ENCODE results near the gene PIM1.

Gene PIM1

GRCh38 chr6:37131960-37132253 is 38.0 kb upstream of the PIM1 start:
- Mint-ChIP-seq H3K4me3 (no peak overlapping the region), H3K36me3 (ENCODE audit: low read depth) (no peaks in the 10 kb centered on the region), H3K27me3 (ENCODE audit: low read depth) (no peaks in the 10 kb centered on the region), H3K27ac (no peak overlapping the region), H3K9me3 (no peaks in the 10 kb centered on the region), H3K4me1 (ENCODE audit: low read depth) (peaks cover 11% of the 10 kb centered on the region)
- DNase-seq (ENCODE audit: low spot score), result no peak

DNA sequence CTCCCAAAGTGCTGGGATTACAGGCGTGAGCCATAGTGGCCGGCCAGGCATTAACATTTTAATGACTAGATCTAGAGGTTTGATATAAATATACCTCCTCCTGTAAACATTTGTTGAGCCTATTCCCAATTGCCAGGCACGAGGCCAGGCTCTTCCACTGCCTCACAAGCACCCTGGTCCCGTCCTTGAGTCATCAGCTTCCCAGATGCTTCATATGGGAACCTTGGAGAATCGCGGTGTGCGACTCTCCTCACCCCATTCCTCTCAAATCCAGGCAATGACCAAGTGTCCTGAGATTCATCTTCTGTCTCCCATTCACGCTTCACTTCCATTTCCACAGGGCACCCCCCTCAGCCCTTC is 35.9 kb upstream of the PIM1 start:
- Mint-ChIP-seq H3K4me3 (no peak overlapping the region), H3K27ac (no peak overlapping the region), H3K9me3 (no peaks in the 10 kb centered on the region), H3K27me3 (ENCODE audit: low read depth) (no peaks in the 10 kb centered on the region), H3K4me1 (ENCODE audit: low read depth) (peaks cover 21% of the 10 kb centered on the region), H3K36me3 (ENCODE audit: low read depth) (no peaks in the 10 kb centered on the region)
- no peak for DNase-seq (ENCODE audit: low spot score)

GRCh38 chr6:37134396-37135191 is 35.4 kb upstream of the PIM1 start:
- H3K27me3 Mint-ChIP-seq (ENCODE audit: low read depth), result no peaks in the 10 kb centered on the region

DNA sequence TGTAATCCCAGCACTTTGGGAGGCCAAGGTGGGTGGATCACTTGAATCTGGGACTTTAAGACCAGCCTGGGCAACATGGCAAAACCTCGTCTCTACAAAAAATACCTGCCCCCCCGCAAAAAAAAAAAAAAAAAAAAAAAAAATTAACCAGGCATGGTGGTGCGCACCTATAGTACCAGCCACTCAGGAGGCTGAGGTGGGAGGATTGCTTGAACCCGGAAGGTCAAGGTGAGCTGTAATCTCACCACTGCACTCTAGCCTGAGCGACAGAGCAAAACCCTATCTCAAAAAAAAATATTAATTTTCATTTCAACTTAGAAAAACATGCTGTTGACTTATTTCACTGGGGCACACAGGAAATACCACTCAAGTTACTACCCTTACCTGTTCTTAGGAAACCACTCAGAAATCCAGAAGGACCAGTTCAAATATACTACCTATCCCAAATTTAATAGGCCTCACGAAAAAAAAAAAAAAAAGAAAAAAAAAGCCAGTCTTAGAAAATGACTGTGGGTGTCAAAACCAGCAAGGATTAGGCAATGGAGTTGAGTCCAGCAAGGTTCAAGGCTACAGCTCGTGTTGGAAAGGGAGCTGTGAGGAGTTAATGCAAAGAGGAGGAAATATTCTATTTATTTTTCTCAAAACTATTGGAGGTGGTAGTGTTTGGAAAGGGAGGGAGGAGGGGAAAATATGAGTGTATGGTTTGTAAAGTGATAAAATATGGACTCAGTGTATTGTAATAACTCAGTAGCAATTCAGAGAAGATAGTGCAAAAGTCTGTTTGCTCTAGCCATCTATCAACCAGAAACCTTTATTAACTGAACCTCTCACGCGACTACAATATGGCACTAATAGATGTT is 33.9 kb upstream of the PIM1 start:
- Mint-ChIP-seq H3K27me3 (ENCODE audit: low read depth) (no peaks in the 10 kb centered on the region), H3K4me1 (ENCODE audit: low read depth) (peaks cover 16% of the 10 kb centered on the region), H3K4me3 (no peak overlapping the region), H3K9me3 (no peaks in the 10 kb centered on the region), H3K27ac (no peak overlapping the region), H3K36me3 (ENCODE audit: low read depth) (no peaks in the 10 kb centered on the region)
- no peak for DNase-seq (ENCODE audit: low spot score)

More at GRCh38 chr6:37134396-37135191, 35.4 kb upstream of the PIM1 start:
- no peaks in the 10 kb centered on the region for H3K9me3 Mint-ChIP-seq
- no peaks in the 10 kb centered on the region for H3K36me3 Mint-ChIP-seq (ENCODE audit: low read depth)
- DNase-seq (ENCODE audit: low spot score), result no peak
- peak overlapping the region; percentile 31 for H3K27ac Mint-ChIP-seq
- no peak overlapping the region for H3K4me3 Mint-ChIP-seq
- peaks cover 21% of the 10 kb centered on the region for H3K4me1 Mint-ChIP-seq (ENCODE audit: low read depth)

- Mint-ChIP-seq H3K27me3 (ENCODE audit: low read depth) (no peaks in the 10 kb centered on the region), H3K9me3 (no peaks in the 10 kb centered on the region), H3K27ac (no peak overlapping the region), H3K36me3 (ENCODE audit: low read depth) (no peaks in the 10 kb centered on the region), H3K4me3 (no peak overlapping the region), H3K4me1 (ENCODE audit: low read depth) (peaks cover 20% of the 10 kb centered on the region)
- no peak for DNase-seq (ENCODE audit: low spot score)
These were observed 33.1 kb upstream of the PIM1 start for GRCh38 chr6:37136821-37137200.

GRCh38 chr6:37137201-37138090 is 32.5 kb upstream of the PIM1 start:
- H3K27ac Mint-ChIP-seq, result peak overlapping the region; percentile 71
- peak; percentile 65 for DNase-seq (ENCODE audit: low spot score)
- H3K4me3 Mint-ChIP-seq, result no peak overlapping the region

DNA sequence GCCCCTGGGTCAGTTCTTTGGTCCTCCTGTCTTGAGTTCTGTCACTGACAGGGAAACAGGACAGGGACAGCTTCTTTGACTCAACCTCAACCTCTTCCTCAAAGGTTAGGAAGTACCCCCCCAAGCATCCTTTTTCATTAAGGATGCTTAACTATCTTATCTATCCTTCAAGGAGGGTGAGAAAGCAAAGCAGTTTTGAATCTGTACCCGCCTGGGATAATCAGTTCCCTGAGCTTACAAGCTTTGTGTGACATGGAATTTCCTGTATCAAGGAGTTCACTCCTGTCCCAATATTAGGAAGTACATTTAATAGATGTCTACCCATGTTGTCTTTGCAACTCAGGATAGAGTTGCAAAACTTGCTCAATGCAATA is 31.1 kb upstream of the PIM1 start:
- Mint-ChIP-seq H3K4me1 (ENCODE audit: low read depth) (peaks cover 25% of the 10 kb centered on the region), H3K36me3 (ENCODE audit: low read depth) (no peaks in the 10 kb centered on the region), H3K4me3 (no peak overlapping the region), H3K27me3 (ENCODE audit: low read depth) (no peaks in the 10 kb centered on the region), H3K27ac (no peak overlapping the region), H3K9me3 (no peaks in the 10 kb centered on the region)
- DNase-seq (ENCODE audit: low spot score), result no peak

More at GRCh38 chr6:37137201-37138090, 32.5 kb upstream of the PIM1 start:
- no peaks in the 10 kb centered on the region for H3K9me3 Mint-ChIP-seq
- H3K4me1 Mint-ChIP-seq (ENCODE audit: low read depth), result peaks cover 25% of the 10 kb centered on the region
- H3K27me3 Mint-ChIP-seq (ENCODE audit: low read depth), result no peaks in the 10 kb centered on the region
- no peaks in the 10 kb centered on the region for H3K36me3 Mint-ChIP-seq (ENCODE audit: low read depth)

DNA sequence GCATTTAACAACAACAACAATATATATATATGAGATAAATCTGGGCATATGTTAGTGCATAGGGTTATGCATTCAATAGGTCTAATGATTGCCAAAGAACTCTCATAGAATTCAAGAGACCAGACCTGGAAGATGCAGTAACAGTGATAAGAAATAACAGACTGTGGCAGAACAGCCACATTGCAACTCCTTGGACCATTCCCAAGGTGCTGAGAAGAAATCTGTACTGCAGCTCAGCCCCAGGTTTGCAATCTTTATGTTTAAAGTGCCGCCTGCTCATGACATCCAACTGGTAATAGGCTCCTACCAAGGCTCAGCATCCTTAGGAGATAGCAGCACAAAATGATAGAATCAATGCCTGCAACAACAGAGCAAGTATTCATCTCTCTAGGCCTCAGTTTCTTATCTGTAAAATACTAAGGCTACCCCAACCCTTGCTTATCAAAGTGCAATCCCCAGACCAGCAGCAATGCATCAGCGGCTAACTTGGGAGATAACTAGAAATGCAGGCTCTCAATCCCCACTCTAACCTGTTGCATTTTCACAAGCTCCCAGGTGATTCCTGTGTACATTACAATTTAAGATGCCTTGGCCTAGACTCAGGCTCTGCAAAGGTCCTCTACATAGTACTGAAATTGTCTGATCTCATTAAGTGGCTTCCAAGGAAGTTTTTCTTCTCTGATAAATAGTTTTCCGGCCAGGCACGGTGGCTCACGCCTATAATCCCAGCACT is 30.6 kb upstream of the PIM1 start:
- no peaks in the 10 kb centered on the region for H3K27me3 Mint-ChIP-seq (ENCODE audit: low read depth)
- no peak for DNase-seq (ENCODE audit: low spot score)
- H3K9me3 Mint-ChIP-seq, result no peaks in the 10 kb centered on the region
- peaks cover 24% of the 10 kb centered on the region for H3K4me1 Mint-ChIP-seq (ENCODE audit: low read depth)
- H3K36me3 Mint-ChIP-seq (ENCODE audit: low read depth), result no peaks in the 10 kb centered on the region
- no peak overlapping the region for H3K4me3 Mint-ChIP-seq
- H3K27ac Mint-ChIP-seq, result no peak overlapping the region

DNA sequence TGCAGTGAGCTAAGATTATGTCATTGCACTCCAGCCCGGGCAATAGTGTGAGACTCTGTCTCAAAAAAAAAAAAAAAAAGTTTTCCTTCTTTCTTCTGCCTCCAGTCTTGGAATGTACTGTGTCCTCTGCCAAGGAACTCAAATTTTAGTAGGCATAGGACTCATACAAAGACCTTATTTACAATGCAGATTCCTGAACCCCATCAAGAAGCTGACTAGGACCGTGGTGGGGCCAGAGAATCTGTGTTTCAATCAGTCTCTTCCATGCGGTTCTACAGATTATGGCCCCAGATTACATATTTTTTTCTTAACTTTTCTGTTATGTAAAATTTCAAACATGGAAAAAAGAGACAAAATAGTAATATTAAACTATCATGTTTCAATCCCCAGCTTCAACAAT is 29.8 kb upstream of the PIM1 start:
- Mint-ChIP-seq H3K36me3 (ENCODE audit: low read depth) (no peaks in the 10 kb centered on the region), H3K27me3 (ENCODE audit: low read depth) (no peaks in the 10 kb centered on the region), H3K27ac (no peak overlapping the region), H3K4me1 (ENCODE audit: low read depth) (peaks cover 19% of the 10 kb centered on the region), H3K4me3 (no peak overlapping the region), H3K9me3 (no peaks in the 10 kb centered on the region)
- no peak for DNase-seq (ENCODE audit: low spot score)

- Mint-ChIP-seq H3K36me3 (ENCODE audit: low read depth) (no peaks in the 10 kb centered on the region), H3K4me3 (no peak overlapping the region), H3K27ac (no peak overlapping the region), H3K9me3 (no peaks in the 10 kb centered on the region), H3K27me3 (ENCODE audit: low read depth) (no peaks in the 10 kb centered on the region), H3K4me1 (ENCODE audit: low read depth) (peaks cover 19% of the 10 kb centered on the region)
- no peak for DNase-seq (ENCODE audit: low spot score)
These were observed 28.5 kb upstream of the PIM1 start for GRCh38 chr6:37141281-37142049.

GRCh38 chr6:37142050-37142614 is 27.8 kb upstream of the PIM1 start:
- no peak overlapping the region for H3K4me3 Mint-ChIP-seq
- H3K36me3 Mint-ChIP-seq (ENCODE audit: low read depth), result no peaks in the 10 kb centered on the region
- H3K4me1 Mint-ChIP-seq (ENCODE audit: low read depth), result peaks cover 19% of the 10 kb centered on the region
- H3K27ac Mint-ChIP-seq, result no peak overlapping the region
- no peak for DNase-seq (ENCODE audit: low spot score)
- H3K27me3 Mint-ChIP-seq (ENCODE audit: low read depth), result no peaks in the 10 kb centered on the region
- no peaks in the 10 kb centered on the region for H3K9me3 Mint-ChIP-seq

DNA sequence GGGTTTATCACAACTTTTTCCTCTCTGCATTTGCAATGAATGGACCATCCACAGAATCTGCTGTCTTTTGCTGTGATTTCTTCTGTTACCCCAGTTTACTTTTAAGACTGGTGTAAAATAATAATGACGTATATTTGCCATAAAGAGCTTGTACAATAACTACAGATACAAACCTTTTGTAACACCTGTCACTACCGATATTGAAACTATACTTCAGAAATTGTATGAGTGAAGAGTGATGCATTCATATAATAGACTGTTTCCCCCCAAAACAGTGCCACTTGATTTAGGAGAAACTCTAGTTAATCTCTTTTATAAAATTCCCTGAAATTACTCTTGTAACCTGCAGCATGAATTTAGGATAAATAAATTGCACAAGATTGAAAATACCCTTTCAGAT is 26.4 kb upstream of the PIM1 start:
- H3K27ac Mint-ChIP-seq, result no peak overlapping the region
- no peaks in the 10 kb centered on the region for H3K27me3 Mint-ChIP-seq (ENCODE audit: low read depth)
- no peak overlapping the region for H3K4me3 Mint-ChIP-seq
- H3K36me3 Mint-ChIP-seq (ENCODE audit: low read depth), result no peaks in the 10 kb centered on the region
- DNase-seq (ENCODE audit: low spot score), result no peak
- H3K9me3 Mint-ChIP-seq, result no peaks in the 10 kb centered on the region
- H3K4me1 Mint-ChIP-seq (ENCODE audit: low read depth), result peaks cover 9% of the 10 kb centered on the region

DNA sequence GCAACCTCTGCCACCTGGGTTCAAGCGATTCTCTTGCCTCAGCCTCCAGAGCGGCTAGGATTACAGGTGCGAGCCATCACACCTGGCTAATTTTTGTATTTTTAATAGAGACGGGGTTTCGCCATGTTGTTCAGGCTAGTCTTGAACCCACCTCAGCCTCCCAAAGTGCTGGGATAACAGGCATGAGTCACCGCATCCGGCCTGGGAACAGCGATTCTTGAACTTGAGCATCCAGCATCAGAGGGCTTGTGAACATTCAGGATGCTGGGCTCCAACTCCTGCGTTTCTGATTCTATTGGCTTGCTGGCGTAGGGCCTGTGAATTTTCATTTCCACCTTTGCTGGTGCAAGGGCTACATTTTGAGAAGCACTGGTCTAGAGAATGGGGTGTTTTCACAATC is 24.5 kb upstream of the PIM1 start:
- DNase-seq (ENCODE audit: low spot score), result no peak
- no peak overlapping the region for H3K4me3 Mint-ChIP-seq
- H3K36me3 Mint-ChIP-seq (ENCODE audit: low read depth), result no peaks in the 10 kb centered on the region
- H3K27ac Mint-ChIP-seq, result no peak overlapping the region
- no peaks in the 10 kb centered on the region for H3K9me3 Mint-ChIP-seq
- H3K4me1 Mint-ChIP-seq (ENCODE audit: low read depth), result peaks cover 9% of the 10 kb centered on the region
- H3K27me3 Mint-ChIP-seq (ENCODE audit: low read depth), result peaks cover 3% of the 10 kb centered on the region

All from T-helper 2 cell treated with Interferon-gamma antibody and Interleukin-4, amounts not matched to agents 5 μg/mL and 100 μg/mL, for 36 hours (primary cell).